ENCODE data around the gene PRKCB.
"Not testable (repeated sequence)": the region's sequence is repeated elsewhere in the genome, so short reads cannot be mapped to it uniquely, and the experiment has no call there.

PRKCB gene

DNA sequence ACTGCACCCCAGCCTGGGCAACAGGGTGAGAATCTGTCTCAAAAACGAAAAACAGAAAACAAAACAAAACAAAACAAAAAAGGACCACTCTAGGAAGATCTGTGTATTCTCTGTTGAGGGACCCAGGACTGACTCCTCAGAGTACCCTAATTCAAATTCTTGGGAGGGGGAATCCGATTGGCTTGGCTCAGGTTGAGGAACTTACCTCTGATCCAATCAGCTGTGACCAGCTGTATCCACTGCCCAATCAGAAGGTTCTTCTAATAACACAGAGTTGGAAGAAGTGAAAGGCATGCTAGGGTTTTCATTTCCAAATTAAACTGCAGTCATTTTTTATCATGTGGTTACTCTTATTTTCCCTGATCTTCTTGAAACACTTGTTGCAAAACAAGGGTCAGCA lies 314.5 kb downstream of the PRKCB start:
- no peak overlapping the region for H3K27ac ChIP-seq (ENCODE audit: low read depth, low read length)
- no peak overlapping the region for H3K4me2 ChIP-seq (ENCODE audit: low read depth, low read length, poor library complexity, severe bottlenecking)
- no peaks in the 10 kb centered on the region for H3K9me2 ChIP-seq (replicated peaks; ENCODE audit: insufficient read depth, low read length)
- H3K79me2 ChIP-seq (ENCODE audit: insufficient read depth, low read length), result no peaks in the 10 kb centered on the region
- no peaks in the 10 kb centered on the region for H3K9me3 ChIP-seq (ENCODE audit: insufficient read depth, low read length)
- H3K9ac ChIP-seq (ENCODE audit: low read length), result no peak overlapping the region
- no peak overlapping the region for H3K4me3 ChIP-seq (ENCODE audit: insufficient read depth, low read length, poor library complexity, severe bottlenecking)
- no peaks in the 10 kb centered on the region for H3K36me3 ChIP-seq (ENCODE audit: low read length)
- H3F3A ChIP-seq (ENCODE audit: insufficient read depth), result no peaks in the 10 kb centered on the region
- no peaks in the 10 kb centered on the region for H3K27me3 ChIP-seq (ENCODE audit: low read length)
- no peak overlapping the region for H2AFZ ChIP-seq (ENCODE audit: low read depth, low read length, severe bottlenecking)
- H4K20me1 ChIP-seq (ENCODE audit: low read depth, low read length), result no peaks in the 10 kb centered on the region
- TF ChIP-seq EZH2phosphoT487 (conservative IDR thresholded peaks at IDR 0.05; ENCODE audit: low read length) (no peak), CTCF (IDR thresholded peaks at IDR 0.05; ENCODE audit: insufficient read depth, low read length, poor library complexity, severe bottlenecking) (no peak)

DNA sequence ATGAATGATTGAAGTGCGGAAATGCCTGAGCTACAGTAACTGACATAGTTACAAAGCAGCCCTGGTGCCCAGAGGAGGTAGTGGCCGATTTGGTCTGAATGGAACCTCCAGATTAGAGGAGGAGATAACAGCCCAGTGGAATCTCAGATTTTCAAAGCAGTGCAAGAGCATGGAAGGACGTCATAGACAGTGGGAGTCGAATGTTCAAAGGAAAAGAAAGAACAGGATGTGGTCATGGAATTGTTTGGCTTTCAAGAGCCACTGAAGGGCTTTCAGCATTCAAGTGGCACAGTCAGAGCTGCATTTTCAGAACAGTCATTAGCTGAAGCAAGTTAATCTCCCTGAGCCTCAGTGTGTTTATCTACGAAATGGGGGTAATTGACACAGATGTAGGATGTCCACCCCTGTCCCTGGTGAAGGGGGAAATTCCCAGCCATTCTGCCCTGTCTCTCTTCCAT lies 315.7 kb downstream of the PRKCB start:
- TF ChIP-seq CTCF (IDR thresholded peaks at IDR 0.05; ENCODE audit: insufficient read depth, low read length, poor library complexity, severe bottlenecking) (no peak), EZH2phosphoT487 (conservative IDR thresholded peaks at IDR 0.05; ENCODE audit: low read length) (no peak)
- Histone ChIP-seq H3K27ac (ENCODE audit: low read depth, low read length) (no peak overlapping the region), H3K9me3 (ENCODE audit: insufficient read depth, low read length) (no peaks in the 10 kb centered on the region), H3K27me3 (ENCODE audit: low read length) (no peaks in the 10 kb centered on the region), H4K20me1 (ENCODE audit: low read depth, low read length) (no peaks in the 10 kb centered on the region), H3K4me3 (ENCODE audit: insufficient read depth, low read length, poor library complexity, severe bottlenecking) (no peak overlapping the region), H3K79me2 (ENCODE audit: insufficient read depth, low read length) (no peaks in the 10 kb centered on the region), H3K4me2 (ENCODE audit: low read depth, low read length, poor library complexity, severe bottlenecking) (no peak overlapping the region), H3F3A (ENCODE audit: insufficient read depth) (no peaks in the 10 kb centered on the region), H3K36me3 (ENCODE audit: low read length) (no peaks in the 10 kb centered on the region), H3K9me2 (replicated peaks; ENCODE audit: insufficient read depth, low read length) (no peaks in the 10 kb centered on the region), H2AFZ (ENCODE audit: low read depth, low read length, severe bottlenecking) (no peak overlapping the region), H3K9ac (ENCODE audit: low read length) (no peak overlapping the region)

GRCh38 chr16:24152048-24152447 lies 316.3 kb downstream of the PRKCB start:
- not testable (repeated sequence) for H3K9me3 ChIP-seq (ENCODE audit: insufficient read depth, low read length); H3K4me2 ChIP-seq (ENCODE audit: low read depth, low read length, poor library complexity, severe bottlenecking); H3K4me3 ChIP-seq (ENCODE audit: insufficient read depth, low read length, poor library complexity, severe bottlenecking); H3K9me2 ChIP-seq (replicated peaks; ENCODE audit: insufficient read depth, low read length); H3K27ac ChIP-seq (ENCODE audit: low read depth, low read length); H3F3A ChIP-seq (ENCODE audit: insufficient read depth); H3K79me2 ChIP-seq (ENCODE audit: insufficient read depth, low read length); H3K27me3 ChIP-seq (ENCODE audit: low read length); H3K36me3 ChIP-seq (ENCODE audit: low read length); H4K20me1 ChIP-seq (ENCODE audit: low read depth, low read length); H2AFZ ChIP-seq (ENCODE audit: low read depth, low read length, severe bottlenecking); H3K9ac ChIP-seq (ENCODE audit: low read length)

DNA sequence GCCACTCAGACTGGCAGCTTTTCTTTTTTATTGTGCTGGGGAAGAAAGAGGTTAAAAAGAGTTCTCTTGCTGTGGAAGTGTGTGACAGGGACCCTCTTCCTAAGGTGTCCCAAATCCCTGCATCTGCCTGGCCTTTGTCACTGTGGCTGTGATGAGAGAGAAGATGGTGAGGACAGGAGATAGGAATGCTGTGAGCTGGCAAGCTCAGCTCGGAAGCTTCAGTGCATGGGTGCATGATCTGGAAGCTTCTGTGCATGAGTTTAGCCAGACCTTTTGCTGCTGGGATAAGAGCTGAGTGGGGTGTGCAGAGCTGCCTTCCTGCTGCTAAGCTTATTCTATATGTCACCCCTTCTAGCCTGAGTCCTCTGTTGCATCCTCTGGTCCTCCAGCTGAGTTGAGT lies 317.0 kb downstream of the PRKCB start:
- no peak overlapping the region for H2AFZ ChIP-seq (ENCODE audit: low read depth, low read length, severe bottlenecking)
- no peaks in the 10 kb centered on the region for H3K79me2 ChIP-seq (ENCODE audit: insufficient read depth, low read length)
- H3K9me3 ChIP-seq (ENCODE audit: insufficient read depth, low read length), result no peaks in the 10 kb centered on the region
- TF ChIP-seq EZH2phosphoT487 (conservative IDR thresholded peaks at IDR 0.05; ENCODE audit: low read length) (no peak), CTCF (IDR thresholded peaks at IDR 0.05; ENCODE audit: insufficient read depth, low read length, poor library complexity, severe bottlenecking) (no peak)
- H3F3A ChIP-seq (ENCODE audit: insufficient read depth), result no peaks in the 10 kb centered on the region
- no peak overlapping the region for H3K4me3 ChIP-seq (ENCODE audit: insufficient read depth, low read length, poor library complexity, severe bottlenecking)
- H3K27me3 ChIP-seq (ENCODE audit: low read length), result no peaks in the 10 kb centered on the region
- no peaks in the 10 kb centered on the region for H3K9me2 ChIP-seq (replicated peaks; ENCODE audit: insufficient read depth, low read length)
- no peak overlapping the region for H3K4me2 ChIP-seq (ENCODE audit: low read depth, low read length, poor library complexity, severe bottlenecking)
- H3K27ac ChIP-seq (ENCODE audit: low read depth, low read length), result no peak overlapping the region
- no peak overlapping the region for H3K9ac ChIP-seq (ENCODE audit: low read length)
- H3K36me3 ChIP-seq (ENCODE audit: low read length), result no peaks in the 10 kb centered on the region
- no peaks in the 10 kb centered on the region for H4K20me1 ChIP-seq (ENCODE audit: low read depth, low read length)

All from SU-DHL-6 (cell line).